Osteocyte (in vitro differentiated cells): ENCODE data around the gene BACH2. TPM values are rescaled to one million over a fixed set of nuclear protein-coding genes. Genes with fewer than 3 reads are reported as not detected.

Experiments used
- DNase-seq: peaks from one replicate; pipeline ENCODE4 v3.0.0; 2021; ENCODE audit warnings: mixed read lengths; ENCODE audit not compliant: unreplicated experiment; ENCODE audit errors: extremely low spot score
- H3K27ac Mint-ChIP-seq: one replicate; pipeline ENCODE4 v1.8.0; 2021; ENCODE audit warnings: mild to moderate bottlenecking, mixed read lengths; ENCODE audit not compliant: unreplicated experiment
- H3K27me3 Mint-ChIP-seq: one replicate; pipeline ENCODE4 v1.8.0; 2021; ENCODE audit warnings: mixed read lengths; ENCODE audit not compliant: unreplicated experiment
- H3K36me3 Mint-ChIP-seq: one replicate; pipeline ENCODE4 v1.8.0; 2021; ENCODE audit warnings: mixed read lengths; ENCODE audit not compliant: unreplicated experiment
- H3K4me1 Mint-ChIP-seq: one replicate; pipeline ENCODE4 v1.8.0; 2021; ENCODE audit warnings: mixed read lengths; ENCODE audit not compliant: unreplicated experiment
- H3K4me3 Mint-ChIP-seq: one replicate; pipeline ENCODE4 v1.8.0; 2021; ENCODE audit warnings: mild to moderate bottlenecking, moderate library complexity, mixed read lengths; ENCODE audit not compliant: unreplicated experiment
- H3K9me3 Mint-ChIP-seq: one replicate; pipeline ENCODE4 v1.8.0; 2021; ENCODE audit warnings: mixed read lengths; ENCODE audit not compliant: unreplicated experiment
- CTCF ChIP-seq: fragments of 200-600 bp; sonication (generic); IDR thresholded peaks from 2 replicates; pipeline ENCODE4 v1.5.0; 2021; ENCODE audit warnings: antibody characterized with exemption, mild to moderate bottlenecking, moderate library complexity
- total RNA-seq: library from RNA; stranded (reverse); gene quantifications from 2 replicates; pipeline ENCODE4 v1.2.1, GENCODE V29; 2021

The BACH2 gene
- total RNA-seq, 1 donor from 2014 or later = 1.6 TPM

GRCh38 chr6:90190131-90190530 lies 106.5 kb downstream of the BACH2 start:
- no peak overlapping the region for H3K4me3 Mint-ChIP-seq
- no peak for DNase-seq
- H3K4me1 Mint-ChIP-seq = peaks cover 6% of the 10 kb centered on the region
- no peaks in the 10 kb centered on the region for H3K36me3 Mint-ChIP-seq
- H3K9me3 Mint-ChIP-seq = no peaks in the 10 kb centered on the region
- H3K27me3 Mint-ChIP-seq = peaks cover 7% of the 10 kb centered on the region
- no peak for TF ChIP-seq CTCF
- no peak overlapping the region for H3K27ac Mint-ChIP-seq

- no peak for DNase-seq
- H3K4me3 Mint-ChIP-seq = no peak overlapping the region
- no peak for TF ChIP-seq CTCF
Observed at GRCh38 chr6:90187437-90188121, 109.1 kb downstream of the BACH2 start.

GRCh38 chr6:90186637-90187371 lies 109.8 kb downstream of the BACH2 start:
- peaks cover 3% of the 10 kb centered on the region for H3K4me1 Mint-ChIP-seq
- H3K27me3 Mint-ChIP-seq = no peaks in the 10 kb centered on the region
- H3K4me3 Mint-ChIP-seq = no peak overlapping the region
- no peak for DNase-seq
- no peaks in the 10 kb centered on the region for H3K36me3 Mint-ChIP-seq
- no peak for TF ChIP-seq CTCF
- no peak overlapping the region for H3K27ac Mint-ChIP-seq
- H3K9me3 Mint-ChIP-seq = no peaks in the 10 kb centered on the region

More at GRCh38 chr6:90187437-90188121, 109.1 kb downstream of the BACH2 start:
- Mint-ChIP-seq H3K36me3 (no peaks in the 10 kb centered on the region), H3K9me3 (no peaks in the 10 kb centered on the region), H3K27ac (no peak overlapping the region), H3K4me1 (peaks cover 3% of the 10 kb centered on the region), H3K27me3 (no peaks in the 10 kb centered on the region)

- Mint-ChIP-seq H3K4me3 (no peak overlapping the region), H3K27ac (no peak overlapping the region), H3K27me3 (no peaks in the 10 kb centered on the region), H3K36me3 (no peaks in the 10 kb centered on the region), H3K4me1 (peaks cover 3% of the 10 kb centered on the region), H3K9me3 (no peaks in the 10 kb centered on the region)
- no peak for TF ChIP-seq CTCF
- DNase-seq = no peak
Observed at GRCh38 chr6:90186026-90186425, 110.6 kb downstream of the BACH2 start.
